Neuron (in vitro differentiated cells): ENCODE data around the gene HCLS1.
"Not testable (repeated sequence)": the region's sequence is repeated elsewhere in the genome, so short reads cannot be mapped to it uniquely, and the experiment has no call there.

Experiments
- H2AFZ ChIP-seq: one replicate; pipeline ENCODE4 v1.6.1; 2013; ENCODE audit warnings: low read depth, mild to moderate bottlenecking, inconsistent platforms, low read length, moderate library complexity
- H3K27me3 ChIP-seq: one replicate; pipeline ENCODE4 v1.6.1; 2013; ENCODE audit warnings: low read length; ENCODE audit not compliant: insufficient read depth
- H3K36me3 ChIP-seq: one replicate; pipeline ENCODE4 v1.6.1; 2013; ENCODE audit warnings: low read length; ENCODE audit not compliant: insufficient read depth
- H3K4me1 ChIP-seq: one replicate; pipeline ENCODE4 v1.6.1; 2013; ENCODE audit warnings: low read length; ENCODE audit not compliant: insufficient read depth
- H3K4me3 ChIP-seq: 2 replicates; pipeline ENCODE4 v1.5.1; 2013; ENCODE audit warnings: mild to moderate bottlenecking, low read length, moderate library complexity
- H3K9me3 ChIP-seq: one replicate; pipeline ENCODE4 v1.6.1; 2013; ENCODE audit warnings: low read length

The HCLS1 gene

DNA sequence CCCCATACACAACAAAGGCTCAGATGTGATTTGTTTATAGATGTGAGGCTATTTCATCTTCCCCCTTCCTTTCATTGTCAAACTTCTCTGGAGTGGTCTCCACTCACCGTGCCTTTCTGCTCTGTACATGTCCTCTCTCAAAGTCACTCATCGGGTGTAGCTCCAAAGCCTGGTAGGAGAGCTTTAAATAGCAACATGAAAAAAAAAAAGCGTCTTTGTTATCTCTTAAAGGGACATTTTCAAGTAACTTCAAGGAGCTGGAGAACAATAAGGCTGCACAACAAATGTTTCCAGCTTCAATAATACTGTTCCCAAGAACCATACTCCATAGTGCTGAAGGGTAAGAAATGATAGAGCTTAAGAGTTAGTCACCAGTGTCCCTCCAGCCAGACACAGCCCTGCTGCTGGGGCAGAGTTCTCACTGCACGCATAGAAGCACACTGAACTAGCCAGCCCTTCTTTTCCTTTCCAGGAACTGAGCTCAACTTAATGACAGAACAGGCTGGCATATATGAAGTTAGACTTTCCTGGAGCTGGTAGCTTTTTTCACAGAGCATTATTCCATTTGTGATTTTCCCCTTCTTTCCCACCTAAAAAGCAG is 59.4 kb downstream of the HCLS1 start:
- Histone ChIP-seq H3K9me3 (no peaks in the 10 kb centered on the region), H2AFZ (no peak overlapping the region), H3K36me3 (no peaks in the 10 kb centered on the region), H3K4me3 (no peak overlapping the region), H3K27me3 (no peaks in the 10 kb centered on the region), H3K4me1 (peaks cover 9% of the 10 kb centered on the region)

DNA sequence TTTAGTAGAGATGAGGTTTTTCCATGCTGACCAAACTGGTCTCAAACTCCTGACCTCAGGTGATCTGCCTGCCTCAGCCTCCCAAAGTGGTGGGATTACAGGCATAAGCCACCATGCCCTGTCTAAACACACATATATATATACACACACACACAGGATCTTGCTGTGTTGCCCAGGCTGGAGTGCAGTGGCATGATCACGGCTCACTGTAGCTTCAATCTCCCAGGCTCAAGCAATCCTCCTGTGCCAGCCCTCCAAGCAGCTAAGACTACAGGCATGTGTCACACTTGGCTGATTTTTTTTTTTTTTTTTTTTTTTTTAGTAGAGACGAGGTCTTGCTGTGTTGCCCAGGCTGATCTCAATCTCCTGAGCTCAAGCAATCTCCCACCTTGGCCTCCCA is 60.8 kb downstream of the HCLS1 start:
- H3K36me3 ChIP-seq, H3K27me3 ChIP-seq, H3K9me3 ChIP-seq, H3K4me3 ChIP-seq, H3K4me1 ChIP-seq, H2AFZ ChIP-seq: not testable (repeated sequence)

DNA sequence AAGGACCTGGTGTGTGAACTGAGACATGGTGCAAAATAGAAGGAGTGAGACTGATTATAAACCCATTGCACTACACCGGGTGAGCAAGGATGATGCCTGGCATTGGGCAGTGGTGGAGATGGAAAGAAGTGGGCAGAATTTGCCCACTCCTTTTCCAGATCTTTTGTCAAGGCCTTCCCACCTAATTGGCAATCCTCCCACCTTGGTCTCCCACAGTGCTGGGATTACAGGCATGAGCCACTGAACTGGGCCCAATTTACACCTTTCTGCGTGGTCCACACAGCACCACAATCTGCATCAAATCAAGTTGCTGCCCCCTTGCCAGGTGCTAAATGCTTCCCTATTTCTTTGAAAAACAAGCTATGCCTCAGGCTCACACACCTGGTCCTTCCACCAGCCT is 62.1 kb downstream of the HCLS1 start:
- Histone ChIP-seq H3K36me3 (no peaks in the 10 kb centered on the region), H3K4me3 (no peak overlapping the region), H3K9me3 (no peaks in the 10 kb centered on the region), H3K4me1 (peaks cover 9% of the 10 kb centered on the region), H3K27me3 (peaks cover 4% of the 10 kb centered on the region), H2AFZ (no peak overlapping the region)

DNA sequence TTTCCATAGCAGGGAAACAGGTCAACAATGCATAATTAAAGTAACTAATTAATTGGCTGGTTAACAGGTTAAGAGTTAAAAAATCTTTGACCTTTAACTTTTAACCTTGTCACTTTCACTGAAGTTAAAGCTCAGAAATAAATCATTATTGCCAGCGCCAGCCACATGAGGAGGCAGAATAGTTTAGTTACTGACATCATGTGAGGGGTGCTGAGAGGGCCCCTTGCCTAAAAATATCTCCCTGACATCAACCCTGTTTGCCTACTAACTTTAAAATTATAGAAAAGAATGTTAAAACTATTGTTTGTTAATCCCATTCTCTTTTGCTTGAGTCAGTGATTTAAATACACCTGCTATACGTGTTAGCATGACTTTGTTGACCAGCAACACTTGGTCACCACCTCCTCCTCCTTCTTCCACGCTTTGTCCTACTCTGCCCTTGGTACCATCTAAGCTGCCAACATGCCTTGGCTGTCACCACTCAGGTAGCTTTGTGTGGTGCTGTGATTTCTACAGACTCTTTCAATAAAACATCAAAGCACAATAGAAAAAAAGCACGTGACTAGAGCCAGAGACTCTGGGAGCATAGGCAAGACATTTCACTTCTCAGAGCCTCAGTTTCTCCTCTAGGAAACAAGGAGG is 64.8 kb downstream of the HCLS1 start:
- Histone ChIP-seq H3K27me3 (peaks cover 12% of the 10 kb centered on the region), H3K36me3 (no peaks in the 10 kb centered on the region), H2AFZ (no peak overlapping the region), H3K4me3 (no peak overlapping the region), H3K9me3 (no peaks in the 10 kb centered on the region), H3K4me1 (peaks cover 3% of the 10 kb centered on the region)

DNA sequence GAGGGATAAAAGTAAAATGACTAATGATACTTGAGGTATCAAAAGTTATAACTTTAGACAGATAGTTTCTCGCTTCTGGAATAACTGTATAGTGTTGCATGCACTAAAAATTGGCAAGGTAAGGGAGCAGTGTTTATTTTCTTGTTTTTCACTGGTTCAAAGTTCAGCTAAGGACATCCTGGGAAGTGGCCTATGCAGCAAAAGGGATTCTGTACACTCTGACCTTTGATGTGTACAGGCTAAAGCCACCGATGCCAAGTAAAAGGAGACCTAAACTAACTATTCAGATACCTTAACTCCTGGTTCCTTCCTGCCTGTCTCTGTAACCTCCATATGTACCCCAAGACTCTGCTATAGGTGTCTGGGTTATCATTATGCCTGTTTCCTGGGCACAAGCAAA is 65.9 kb downstream of the HCLS1 start:
- H3K4me3 ChIP-seq: no peak overlapping the region
- peaks cover 13% of the 10 kb centered on the region for H3K27me3 ChIP-seq

DNA sequence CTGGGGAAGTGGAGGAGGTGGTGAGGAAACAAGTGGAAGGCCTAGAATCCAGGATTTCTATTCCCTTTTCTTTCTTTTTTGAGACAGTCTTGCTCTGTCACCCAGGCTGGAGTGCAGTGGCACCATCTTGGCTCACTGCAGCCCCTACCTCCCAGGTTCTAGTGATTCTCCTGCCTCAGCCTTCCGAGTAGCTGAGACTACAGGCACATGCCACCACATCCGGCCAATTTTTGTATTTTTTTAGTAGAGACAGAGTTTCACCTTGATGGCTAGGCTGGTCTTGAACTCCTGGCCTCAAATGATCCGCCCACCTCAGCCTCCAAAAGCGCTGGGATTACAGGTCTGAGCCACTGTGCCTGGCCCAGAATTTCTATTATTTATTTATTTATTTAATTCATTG is 66.9 kb downstream of the HCLS1 start:
- not testable (repeated sequence) for H3K4me3 ChIP-seq, H2AFZ ChIP-seq, H3K9me3 ChIP-seq, H3K36me3 ChIP-seq, H3K4me1 ChIP-seq
- H3K27me3 ChIP-seq: peaks cover 13% of the 10 kb centered on the region

More for the DNA sequence above, 65.9 kb downstream of the HCLS1 start:
- peaks cover 3% of the 10 kb centered on the region for H3K4me1 ChIP-seq
- no peaks in the 10 kb centered on the region for H3K36me3 ChIP-seq
- no peak overlapping the region for H2AFZ ChIP-seq
- H3K9me3 ChIP-seq: no peaks in the 10 kb centered on the region

DNA sequence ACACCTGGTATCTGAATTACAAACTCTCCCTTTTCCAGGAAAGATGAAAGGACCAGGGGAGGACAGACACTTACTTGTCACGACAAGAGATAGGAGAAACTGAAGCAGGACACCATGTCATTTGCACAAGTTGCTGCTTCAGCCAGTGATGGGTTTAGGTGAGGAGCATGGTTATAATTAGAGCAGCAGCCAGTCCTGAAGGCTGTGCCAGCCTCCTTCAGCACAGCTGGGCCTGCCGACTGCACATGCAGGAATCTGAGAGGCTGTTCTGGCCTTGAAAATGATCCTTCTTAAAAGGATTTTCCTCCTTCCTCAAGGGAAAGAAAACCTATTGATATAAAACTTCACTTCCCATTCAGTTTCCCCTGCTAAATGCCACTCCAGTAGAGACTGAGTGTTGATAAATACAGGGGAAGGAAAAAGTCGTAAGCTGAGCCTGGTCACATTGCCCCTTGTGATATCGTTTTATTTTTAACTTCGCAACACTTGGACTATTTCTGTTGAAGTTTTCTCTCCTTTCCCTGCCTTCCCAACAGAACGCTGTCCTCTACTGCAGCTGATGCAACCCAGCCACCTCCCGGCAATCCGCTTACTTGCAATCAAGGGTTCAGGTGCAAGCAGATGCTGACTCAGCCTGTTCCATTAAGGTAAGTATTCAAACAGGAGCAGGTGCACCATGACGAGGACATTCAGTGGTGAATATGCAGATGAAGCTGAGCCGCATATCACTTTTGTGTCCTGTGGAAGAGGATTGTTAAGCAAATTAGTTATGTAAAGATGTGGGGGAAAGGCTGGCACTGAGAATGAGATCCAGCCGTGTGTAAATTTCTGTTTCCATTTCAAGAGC is 67.6 kb downstream of the HCLS1 start, which contains the start of gene FBXO40:
Gene FBXO40, plus strand, starts transcription at position 524 of the 847 bp plus-strand sequence. CDS start 27,197 bp downstream, outside the sequence.
- no peaks in the 10 kb centered on the region for H3K9me3 ChIP-seq
- no peak within 1 kb of the TSS for H3K4me3 ChIP-seq
- peaks cover 13% of the 10 kb centered on the region for H3K27me3 ChIP-seq
- H3K4me1 ChIP-seq: peaks cover 3% of the 10 kb centered on the region
- no peak within 1 kb of the TSS for H2AFZ ChIP-seq
- no peaks in the 10 kb centered on the region for H3K36me3 ChIP-seq

DNA sequence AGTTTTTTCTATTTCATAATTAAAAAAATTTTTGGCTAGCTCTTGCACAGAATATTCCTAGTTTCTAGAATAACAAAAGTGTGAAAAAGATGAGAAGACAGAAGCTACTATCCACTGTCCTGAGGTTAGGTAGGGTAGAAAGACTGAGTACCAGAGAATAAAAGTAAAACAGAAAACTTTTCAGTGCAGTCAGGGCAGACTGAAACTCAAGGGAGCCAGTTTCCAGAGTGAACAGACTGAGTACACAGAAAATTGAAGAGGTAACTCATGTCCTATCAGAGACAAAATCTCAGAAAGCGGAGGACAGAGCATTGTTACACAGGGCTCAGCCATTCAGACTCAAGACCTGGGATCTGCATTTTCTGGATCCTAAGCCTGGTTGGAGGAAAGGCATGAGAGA is 76.3 kb downstream of the HCLS1 start:
- H3K4me1 ChIP-seq: no peaks in the 10 kb centered on the region
- no peaks in the 10 kb centered on the region for H3K36me3 ChIP-seq
- H3K27me3 ChIP-seq: peaks cover 6% of the 10 kb centered on the region
- H2AFZ ChIP-seq: no peak overlapping the region
- no peaks in the 10 kb centered on the region for H3K9me3 ChIP-seq
- H3K4me3 ChIP-seq: no peak overlapping the region

DNA sequence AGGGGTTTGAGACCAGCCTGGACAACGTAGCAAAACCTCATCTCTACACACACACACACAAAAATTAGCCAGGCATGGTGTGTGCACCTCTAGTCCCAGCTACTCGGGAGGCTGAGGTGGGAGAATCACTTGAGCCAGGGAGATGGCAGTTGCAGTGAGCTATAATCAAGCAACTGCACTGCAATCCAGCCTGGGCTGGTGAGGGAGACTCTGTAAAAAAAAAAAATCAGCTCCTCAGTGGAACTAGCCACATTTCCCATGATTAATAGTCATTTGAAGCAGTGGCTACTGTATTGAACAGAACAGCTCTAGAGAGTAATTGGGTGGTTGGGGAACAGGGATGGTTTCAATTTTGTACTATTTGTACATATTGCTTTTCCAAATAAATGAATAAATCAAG is 79.0 kb downstream of the HCLS1 start:
- Histone ChIP-seq H3K36me3 (no peaks in the 10 kb centered on the region), H2AFZ (no peak overlapping the region), H3K4me1 (no peaks in the 10 kb centered on the region), H3K4me3 (no peak overlapping the region), H3K9me3 (no peaks in the 10 kb centered on the region), H3K27me3 (peaks cover 6% of the 10 kb centered on the region)
